Panc1 (cell line): ENCODE measurements around the gene PIK3CD. TPM values are rescaled to one million over a fixed set of nuclear protein-coding genes. Genes with fewer than 3 reads are reported as not detected.

Source experiments
- ATAC-seq: fragments of 200-7000 bp; cut with Tn5 transposase; 2 replicates; pipeline ENCODE4 v1.9.1; 2020; ENCODE audit warnings: mild to moderate bottlenecking, moderate library complexity
- BruUV-seq: library from RNA; stranded (reverse); fragments of 400-500 nt; replicated peaks from 2 replicates; lab custom pipeline; 2021; lab: Mats Ljungman, UMichigan
- CTCF ChIA-PET: fragments of 300-600 bp; sonication (Branson Sonifier 250); formaldehyde crosslinking; loops from one replicate; lab custom pipeline; 2022; ENCODE audit warnings: antibody characterized with exemption; lab: Charles Lee
- POLR2A ChIA-PET: fragments of 300-600 bp; sonication (Branson Sonifier 250); formaldehyde crosslinking; loops from one replicate; lab custom pipeline; 2022; ENCODE audit warnings: antibody characterized with exemption; lab: Charles Lee
- DNase-seq: peaks from one replicate; pipeline ENCODE4 v3.0.0-alpha.2; 2010; ENCODE audit warnings: low read depth, low spot score
- H3K27ac ChIP-seq: 2 replicates; pipeline ENCODE4 v1.5.1; 2011; ENCODE audit warnings: mild to moderate bottlenecking, low read length, inconsistent platforms
- H3K27me3 ChIP-seq: fragments of 200-500 bp; sonication (Bioruptor generic); 2 replicates; pipeline ENCODE4 v1.6.0; 2014; ENCODE audit warnings: low read length, inconsistent platforms; ENCODE audit not compliant: control insufficient read depth, insufficient read depth
- H3K36me3 ChIP-seq: fragments of 200-500 bp; sonication (Bioruptor generic); 2 replicates; pipeline ENCODE4 v1.5.1; 2014; ENCODE audit warnings: inconsistent platforms, mild to moderate bottlenecking, low read length, moderate library complexity; ENCODE audit not compliant: control insufficient read depth, insufficient read depth
- H3K4me1 ChIP-seq: 2 replicates; pipeline ENCODE4 v1.5.1; 2011; ENCODE audit warnings: inconsistent platforms, mild to moderate bottlenecking, low read length, moderate library complexity; ENCODE audit not compliant: control insufficient read depth, insufficient read depth
- H3K4me3 ChIP-seq, 2 experiments: 2 replicates each; pipeline ENCODE4 v1.5.1; 2011 to 2012; ENCODE audit warnings: low read depth in 2 of 2, low read length in 2 of 2, mild to moderate bottlenecking in 2 of 2, inconsistent platforms in 1 of 2, moderate library complexity in 1 of 2
- H3K9me3 ChIP-seq: fragments of 200-500 bp; sonication (Bioruptor generic); 2 replicates; pipeline ENCODE4 v1.5.1; 2014; ENCODE audit warnings: low read depth, mild to moderate bottlenecking, inconsistent platforms, low read length, moderate library complexity; ENCODE audit not compliant: control insufficient read depth, insufficient read depth
- CTCF ChIP-seq: fragments of 450-650 bp; IDR thresholded peaks from 2 replicates; pipeline ENCODE4 v1.5.1; 2017; ENCODE audit warnings: mild to moderate bottlenecking
- POLR2AphosphoS5 ChIP-seq: IDR thresholded peaks from 2 replicates; pipeline ENCODE4 v1.6.1; 2012; ENCODE audit warnings: mild to moderate bottlenecking, low read depth, low read length, moderate library complexity
- REST ChIP-seq, 2 experiments: IDR thresholded peaks; 2 replicates each; pipeline ENCODE4 v1.6.1; 2011 to 2012; ENCODE audit warnings: low read depth in 2 of 2, control low read depth in 1 of 2, low read length in 1 of 2, mild to moderate bottlenecking in 1 of 2, moderate library complexity in 1 of 2; ENCODE audit not compliant: insufficient read depth in 1 of 2
- SIN3A ChIP-seq: IDR thresholded peaks from 2 replicates; pipeline ENCODE4 v1.6.1; 2012; ENCODE audit warnings: low read depth, mild to moderate bottlenecking, low read length, moderate library complexity, borderline replicate concordance; ENCODE audit not compliant: insufficient read depth
- TCF7L2 ChIP-seq: IDR thresholded peaks from 2 replicates; pipeline ENCODE4 v1.6.1; 2011; ENCODE audit warnings: mild to moderate bottlenecking, low read depth, low read length, inconsistent platforms
- in situ Hi-C: cut with HindIII; loops from 2 replicates; pipeline ENCODE4 v1.10.0; 2016; ENCODE audit warnings: low sequenced_read_pairs, low pct_unique_long_range_greater_than_20kb
- intact Hi-C: fragments of 100-400 bp; cut with micrococcal nuclease; formaldehyde crosslinking; loops from one replicate; pipeline ENCODE4 v1.10.0; 2022; ENCODE audit not compliant: unreplicated experiment
- total RNA-seq: library from RNA; stranded (reverse); gene quantifications from one replicate; pipeline ENCODE4 v1.2.1, GENCODE V29; 2021; ENCODE audit not compliant: unreplicated experiment

PIK3CD gene
- total RNA-seq, 1 experiment from 2014 or later, result 12.5 TPM

GRCh38 chr1:9722378-9722749, 70.8 kb downstream of the PIK3CD start:
- Histone ChIP-seq H3K27ac (no peak overlapping the region), H3K4me1 (peaks cover 13% of the 10 kb centered on the region), H3K9me3 (peaks cover 9% of the 10 kb centered on the region), H3K36me3 (no peaks in the 10 kb centered on the region), H3K4me3 (no peak overlapping the region), H3K27me3 (no peaks in the 10 kb centered on the region)
- intact Hi-C loops, result no loop called here
- ATAC-seq (no peak), DNase-seq (no peak)
- POLR2A ChIA-PET, result no interaction called here
- BruUV-seq, result no TSS peak
- CTCF ChIA-PET, result no interaction called here
- in situ Hi-C loops, result no loop called here
- no peak for TF ChIP-seq SIN3A
- TF ChIP-seq REST (IDR thresholded peaks at IDR 0.05; ENCODE audit: insufficient read depth in 1 of 2, low read depth in 2 of 2, low read length in 1 of 2), result no peak
- no peak for TF ChIP-seq CTCF
- TF ChIP-seq POLR2AphosphoS5, result no peak
- TF ChIP-seq TCF7L2, result no peak

- in situ Hi-C loops (no loop called here), intact Hi-C loops (no loop called here)
- no peaks in the 10 kb centered on the region for H3K27me3 ChIP-seq
- H3K4me3 ChIP-seq, result no peak overlapping the region
- peaks cover 8% of the 10 kb centered on the region for H3K4me1 ChIP-seq
- no peak for DNase-seq
- peaks cover 9% of the 10 kb centered on the region for H3K9me3 ChIP-seq
- no peak for TF ChIP-seq POLR2AphosphoS5
- TF ChIP-seq CTCF, result no peak
- no peak for TF ChIP-seq REST (IDR thresholded peaks at IDR 0.05; ENCODE audit: insufficient read depth in 1 of 2, low read depth in 2 of 2, low read length in 1 of 2)
- no peak for TF ChIP-seq SIN3A
- no peak for TF ChIP-seq TCF7L2
- no peaks in the 10 kb centered on the region for H3K36me3 ChIP-seq
- CTCF ChIA-PET, result no interaction called here
- POLR2A ChIA-PET, result no interaction called here
- no peak for ATAC-seq
- H3K27ac ChIP-seq, result no peak overlapping the region
- BruUV-seq, result no TSS peak
Measured at GRCh38 chr1:9723068-9723805, 71.7 kb downstream of the PIK3CD start.
